VCaP (cell line): Measurements from ENCODE around the gene RASSF6.
A peak's percentile ranks its signal among the peaks of the same experiment; 100 is the strongest.

ENCODE experiments used
- H3K27ac ChIP-seq: fragments of 450-650 bp; 2 replicates; pipeline ENCODE4 v1.5.1; 2017
- CTCF ChIP-seq: fragments of 450-650 bp; conservative IDR thresholded peaks from 2 replicates; pipeline ENCODE4 v1.5.1; 2017; ENCODE audit warnings: mild to moderate bottlenecking, moderate library complexity

RASSF6 gene

GRCh38 chr4:73599182-73599581 is 21.1 kb downstream of the RASSF6 start:
- no peak for TF ChIP-seq CTCF
- H3K27ac ChIP-seq, result no peak overlapping the region

GRCh38 chr4:73597594-73597993 is 22.6 kb downstream of the RASSF6 start:
- TF ChIP-seq CTCF, result no peak
- H3K27ac ChIP-seq, result peak overlapping the region; percentile 8

- H3K27ac ChIP-seq, result peak overlapping the region; percentile 8
Observed at GRCh38 chr4:73597183-73597582, 23.1 kb downstream of the RASSF6 start.

- H3K27ac ChIP-seq, result no peak overlapping the region
- no peak for TF ChIP-seq CTCF
Observed at GRCh38 chr4:73596001-73596400, 24.2 kb downstream of the RASSF6 start.

GRCh38 chr4:73593631-73594241 is 26.5 kb downstream of the RASSF6 start:
- H3K27ac ChIP-seq, result no peak overlapping the region
- TF ChIP-seq CTCF, result peak; percentile 97

- peak overlapping the region; percentile 48 for H3K27ac ChIP-seq
- no peak for TF ChIP-seq CTCF
Observed at GRCh38 chr4:73589887-73590801, 30.1 kb downstream of the RASSF6 start.

- no peak overlapping the region; the same call in 1 of the 2 replicates for H3K27ac ChIP-seq
- TF ChIP-seq CTCF, result no peak
Observed at GRCh38 chr4:73589261-73589847, 30.9 kb downstream of the RASSF6 start.
